ENCODE data around the gene OPCML. TPM values are rescaled to one million over a fixed set of nuclear protein-coding genes. Genes with fewer than 3 reads are reported as not detected.

OPCML gene
- total and polyA plus RNA-seq, 2 of the 13 experiments (the other 11 are each of a cell fraction or from before 2014, with no cell fraction given), result not detected

GRCh38 chr11:133075351-133075750, 456.9 kb downstream of the OPCML start:
- ChIA-PET POLR2A (no interaction called here), CTCF (ENCODE audit: low intra/inter-chr PET ratio, low total read pairs) (no interaction called here)
- WGBS (ENCODE audit: low lambda C conversion rate), result 60% methylated on average over 4 of the region's 8 CpGs
- Histone ChIP-seq H3K36me3 (replicated peaks in 1 of 2; ENCODE audit: control insufficient read depth in 1 of 2, insufficient read depth in 2 of 2, low read length in 2 of 2) (no peaks in the 10 kb centered on the region), H3K9me3 (ENCODE audit: low read length) (no peaks in the 10 kb centered on the region), H3K9ac (ENCODE audit: insufficient read depth, low read depth, low read length) (no peak overlapping the region), H3K27ac (ENCODE audit: extremely low read length, insufficient read depth, low read length) (no peak overlapping the region), H4K20me1 (ENCODE audit: insufficient read depth, low read length) (no peaks in the 10 kb centered on the region), H3K4me2 (ENCODE audit: low read depth, low read length) (no peak overlapping the region), H3K4me3 (replicated peaks in 1 of 3; ENCODE audit: insufficient read depth in 1 of 3, low read depth in 2 of 3, low read length in 3 of 3) (no peak overlapping the region), H3K27me3 (ENCODE audit: control insufficient read depth in 1 of 2, insufficient read depth in 2 of 2, low read length in 2 of 2) (peaks cover 0 to 15% of the 10 kb centered on the region in 2 experiments; a peak in 2 of 5 replicates), H3K4me1 (ENCODE audit: insufficient read depth, low read length) (no peaks in the 10 kb centered on the region), H3K79me2 (ENCODE audit: insufficient read depth, low read length) (no peaks in the 10 kb centered on the region), H2AFZ (ENCODE audit: low read length) (no peak overlapping the region)
- ATAC-seq (no peak), FAIRE-seq (no peak), DNase-seq (ENCODE audit: low spot score) (no peak)
- BruUV-seq (replicated peaks), result no TSS peak
- in situ Hi-C loops (cut with HindIII; ENCODE audit: extremely low pct_ligation_motif_present, low pct_unique_long_range_greater_than_20kb) (loop anchor here (10.0 kb wide), 1 partner anchor 759 kb away; no protein-coding TSS in a partner anchor), intact Hi-C loops (cut with micrococcal nuclease; ENCODE audit: unreplicated experiment) (no loop called here)
- TF ChIP-seq EHMT2 (IDR thresholded peaks at IDR 0.05; ENCODE audit: borderline replicate concordance, low read depth, low read length), result no peak

DNA sequence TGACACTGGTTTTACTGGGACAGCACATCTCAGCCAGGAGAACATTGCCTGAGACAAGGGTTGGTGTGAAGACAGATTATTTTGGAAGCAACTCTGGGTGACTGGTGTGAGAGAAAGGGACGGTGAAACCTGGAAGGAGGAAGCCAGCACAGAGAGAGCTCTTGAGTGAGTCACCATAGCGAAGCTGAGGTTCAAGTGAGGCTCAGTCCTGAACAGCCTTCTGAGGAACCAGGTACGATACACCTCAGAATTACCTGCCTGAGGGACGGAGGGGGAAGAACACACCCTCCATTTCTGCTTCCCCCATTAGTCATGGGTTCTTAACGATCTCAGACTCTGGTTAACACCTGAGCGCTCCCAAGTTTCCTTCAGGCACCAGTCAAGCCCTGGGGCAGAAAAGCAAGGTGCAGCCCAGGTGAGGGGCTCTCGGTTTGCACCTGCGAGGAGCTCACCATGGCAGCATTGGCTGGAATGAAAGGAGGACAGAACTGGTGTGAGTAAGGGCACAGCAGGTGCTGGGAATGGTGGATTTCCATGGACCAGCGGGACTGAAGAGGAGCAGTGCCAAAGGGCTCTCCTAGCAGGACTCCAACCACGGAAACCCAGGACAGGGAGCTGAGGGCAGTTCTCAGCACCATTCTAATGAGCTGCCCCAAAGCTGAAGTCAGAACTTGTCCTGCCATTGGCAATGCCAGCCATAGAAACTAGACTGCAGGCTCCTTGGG, 459.3 kb downstream of the OPCML start:
- no TSS peak for BruUV-seq (replicated peaks)
- no peak overlapping the region for H3K27ac ChIP-seq (ENCODE audit: extremely low read length, insufficient read depth, low read length)
- H3K4me1 ChIP-seq (ENCODE audit: insufficient read depth, low read length), result no peaks in the 10 kb centered on the region
- no peaks in the 10 kb centered on the region for H3K9me3 ChIP-seq (ENCODE audit: low read length)
- ChIA-PET CTCF (ENCODE audit: low intra/inter-chr PET ratio, low total read pairs) (no interaction called here), POLR2A (no interaction called here)
- ATAC-seq (no peak), FAIRE-seq (no peak), DNase-seq (ENCODE audit: low spot score) (no peak)
- no peaks in the 10 kb centered on the region for H3K36me3 ChIP-seq (replicated peaks in 1 of 2; ENCODE audit: control insufficient read depth in 1 of 2, insufficient read depth in 2 of 2, low read length in 2 of 2)
- H3K4me3 ChIP-seq (replicated peaks in 1 of 3; ENCODE audit: insufficient read depth in 1 of 3, low read depth in 2 of 3, low read length in 3 of 3), result no peak overlapping the region
- peaks cover 0 to 14% of the 10 kb centered on the region in 2 experiments; a peak in 1 of 5 replicates for H3K27me3 ChIP-seq (ENCODE audit: control insufficient read depth in 1 of 2, insufficient read depth in 2 of 2, low read length in 2 of 2)
- no peak overlapping the region for H2AFZ ChIP-seq (ENCODE audit: low read length)
- no peaks in the 10 kb centered on the region for H4K20me1 ChIP-seq (ENCODE audit: insufficient read depth, low read length)
- no peaks in the 10 kb centered on the region for H3K79me2 ChIP-seq (ENCODE audit: insufficient read depth, low read length)
- no peak overlapping the region for H3K4me2 ChIP-seq (ENCODE audit: low read depth, low read length)
- WGBS (ENCODE audit: low lambda C conversion rate), result 1% methylated on average over 7 of the region's 10 CpGs
- in situ Hi-C loops (cut with HindIII; ENCODE audit: extremely low pct_ligation_motif_present, low pct_unique_long_range_greater_than_20kb), result loop anchor here (10.0 to 25.0 kb wide), 4 partner anchors 762 to 1386 kb away; no protein-coding TSS in a partner anchor
- no peak overlapping the region for H3K9ac ChIP-seq (ENCODE audit: insufficient read depth, low read depth, low read length)
- intact Hi-C loops (cut with micrococcal nuclease; ENCODE audit: unreplicated experiment), result no loop called here
- TF ChIP-seq ZSCAN20 (CRISPR knock-in tag; IDR thresholded peaks at IDR 0.05; ENCODE audit: borderline replicate concordance), result no peak
- no peak for TF ChIP-seq YEATS4 (CRISPR knock-in tag; IDR thresholded peaks at IDR 0.05; ENCODE audit: borderline replicate concordance)
- TF ChIP-seq ZNF605 (CRISPR knock-in tag; IDR thresholded peaks at IDR 0.05), result no peak
- TF ChIP-seq, protein P1, sequence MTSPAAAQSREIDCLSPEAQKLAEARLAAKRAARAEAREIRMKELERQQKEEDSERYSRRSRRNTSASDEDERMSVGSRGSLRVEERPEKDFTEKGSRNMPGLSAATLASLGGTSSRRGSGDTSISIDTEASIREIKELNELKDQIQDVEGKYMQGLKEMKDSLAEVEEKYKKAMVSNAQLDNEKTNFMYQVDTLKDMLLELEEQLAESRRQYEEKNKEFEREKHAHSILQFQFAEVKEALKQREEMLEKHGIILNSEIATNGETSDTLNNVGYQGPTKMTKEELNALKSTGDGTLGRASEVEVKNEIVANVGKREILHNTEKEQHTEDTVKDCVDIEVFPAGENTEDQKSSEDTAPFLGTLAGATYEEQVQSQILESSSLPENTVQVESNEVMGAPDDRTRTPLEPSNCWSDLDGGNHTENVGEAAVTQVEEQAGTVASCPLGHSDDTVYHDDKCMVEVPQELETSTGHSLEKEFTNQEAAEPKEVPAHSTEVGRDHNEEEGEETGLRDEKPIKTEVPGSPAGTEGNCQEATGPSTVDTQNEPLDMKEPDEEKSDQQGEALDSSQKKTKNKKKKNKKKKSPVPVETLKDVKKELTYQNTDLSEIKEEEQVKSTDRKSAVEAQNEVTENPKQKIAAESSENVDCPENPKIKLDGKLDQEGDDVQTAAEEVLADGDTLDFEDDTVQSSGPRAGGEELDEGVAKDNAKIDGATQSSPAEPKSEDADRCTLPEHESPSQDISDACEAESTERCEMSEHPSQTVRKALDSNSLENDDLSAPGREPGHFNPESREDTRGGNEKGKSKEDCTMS (CRISPR knock-in tag; conservative IDR thresholded peaks at IDR 0.05), result no peak
- TF ChIP-seq JDP2 (CRISPR knock-in tag; IDR thresholded peaks at IDR 0.05; ENCODE audit: borderline replicate concordance), result no peak
- TF ChIP-seq, protein P2, sequence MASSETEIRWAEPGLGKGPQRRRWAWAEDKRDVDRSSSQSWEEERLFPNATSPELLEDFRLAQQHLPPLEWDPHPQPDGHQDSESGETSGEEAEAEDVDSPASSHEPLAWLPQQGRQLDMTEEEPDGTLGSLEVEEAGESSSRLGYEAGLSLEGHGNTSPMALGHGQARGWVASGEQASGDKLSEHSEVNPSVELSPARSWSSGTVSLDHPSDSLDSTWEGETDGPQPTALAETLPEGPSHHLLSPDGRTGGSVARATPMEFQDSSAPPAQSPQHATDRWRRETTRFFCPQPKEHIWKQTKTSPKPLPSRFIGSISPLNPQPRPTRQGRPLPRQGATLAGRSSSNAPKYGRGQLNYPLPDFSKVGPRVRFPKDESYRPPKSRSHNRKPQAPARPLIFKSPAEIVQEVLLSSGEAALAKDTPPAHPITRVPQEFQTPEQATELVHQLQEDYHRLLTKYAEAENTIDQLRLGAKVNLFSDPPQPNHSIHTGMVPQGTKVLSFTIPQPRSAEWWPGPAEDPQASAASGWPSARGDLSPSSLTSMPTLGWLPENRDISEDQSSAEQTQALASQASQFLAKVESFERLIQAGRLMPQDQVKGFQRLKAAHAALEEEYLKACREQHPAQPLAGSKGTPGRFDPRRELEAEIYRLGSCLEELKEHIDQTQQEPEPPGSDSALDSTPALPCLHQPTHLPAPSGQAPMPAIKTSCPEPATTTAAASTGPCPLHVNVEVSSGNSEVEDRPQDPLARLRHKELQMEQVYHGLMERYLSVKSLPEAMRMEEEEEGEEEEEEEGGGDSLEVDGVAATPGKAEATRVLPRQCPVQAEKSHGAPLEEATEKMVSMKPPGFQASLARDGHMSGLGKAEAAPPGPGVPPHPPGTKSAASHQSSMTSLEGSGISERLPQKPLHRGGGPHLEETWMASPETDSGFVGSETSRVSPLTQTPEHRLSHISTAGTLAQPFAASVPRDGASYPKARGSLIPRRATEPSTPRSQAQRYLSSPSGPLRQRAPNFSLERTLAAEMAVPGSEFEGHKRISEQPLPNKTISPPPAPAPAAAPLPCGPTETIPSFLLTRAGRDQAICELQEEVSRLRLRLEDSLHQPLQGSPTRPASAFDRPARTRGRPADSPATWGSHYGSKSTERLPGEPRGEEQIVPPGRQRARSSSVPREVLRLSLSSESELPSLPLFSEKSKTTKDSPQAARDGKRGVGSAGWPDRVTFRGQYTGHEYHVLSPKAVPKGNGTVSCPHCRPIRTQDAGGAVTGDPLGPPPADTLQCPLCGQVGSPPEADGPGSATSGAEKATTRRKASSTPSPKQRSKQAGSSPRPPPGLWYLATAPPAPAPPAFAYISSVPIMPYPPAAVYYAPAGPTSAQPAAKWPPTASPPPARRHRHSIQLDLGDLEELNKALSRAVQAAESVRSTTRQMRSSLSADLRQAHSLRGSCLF (CRISPR knock-in tag; IDR thresholded peaks at IDR 0.05; ENCODE audit: borderline replicate concordance), result no peak

All from HepG2 (cell line).